HUES48 (cell line): Measurements from ENCODE around the gene SHC3.
A peak's percentile ranks its signal among the peaks of the same experiment; 100 is the strongest.

Source experiments
- H3K27ac ChIP-seq: one replicate; pipeline ENCODE4 v1.7.0; 2013; ENCODE audit warnings: low read depth, low read length, inconsistent platforms
- H3K27me3 ChIP-seq: 2 replicates; pipeline ENCODE4 v1.6.1; 2013; ENCODE audit warnings: mild to moderate bottlenecking, low read length; ENCODE audit not compliant: control insufficient read depth, insufficient read depth
- H3K36me3 ChIP-seq: 2 replicates; pipeline ENCODE4 v1.6.1; 2013; ENCODE audit warnings: low read length; ENCODE audit not compliant: control insufficient read depth, insufficient read depth
- H3K4me1 ChIP-seq: 2 replicates; pipeline ENCODE4 v1.6.1; 2013; ENCODE audit warnings: mild to moderate bottlenecking, low read length; ENCODE audit not compliant: control insufficient read depth, insufficient read depth
- H3K4me3 ChIP-seq: 2 replicates; pipeline ENCODE4 v1.5.1; 2013; ENCODE audit warnings: mild to moderate bottlenecking, low read depth, low read length
- H3K9ac ChIP-seq: 2 replicates; pipeline ENCODE4 v1.6.1; 2013; ENCODE audit warnings: mild to moderate bottlenecking, low read depth, low read length, moderate library complexity
- H3K9me3 ChIP-seq: 2 replicates; pipeline ENCODE4 v1.6.1; 2013; ENCODE audit warnings: low read length; ENCODE audit not compliant: control insufficient read depth, insufficient read depth

SHC3 gene

GRCh38 chr9:89185980-89186379 lies 7.4 kb upstream of the SHC3 start:
- Histone ChIP-seq H3K9me3 (no peaks in the 10 kb centered on the region), H3K27me3 (peaks cover 4% of the 10 kb centered on the region; the same call in 1 of the 2 replicates), H3K9ac (no peak overlapping the region), H3K4me1 (peaks cover 4% of the 10 kb centered on the region), H3K27ac (no peak overlapping the region), H3K36me3 (no peaks in the 10 kb centered on the region), H3K4me3 (no peak overlapping the region)

DNA sequence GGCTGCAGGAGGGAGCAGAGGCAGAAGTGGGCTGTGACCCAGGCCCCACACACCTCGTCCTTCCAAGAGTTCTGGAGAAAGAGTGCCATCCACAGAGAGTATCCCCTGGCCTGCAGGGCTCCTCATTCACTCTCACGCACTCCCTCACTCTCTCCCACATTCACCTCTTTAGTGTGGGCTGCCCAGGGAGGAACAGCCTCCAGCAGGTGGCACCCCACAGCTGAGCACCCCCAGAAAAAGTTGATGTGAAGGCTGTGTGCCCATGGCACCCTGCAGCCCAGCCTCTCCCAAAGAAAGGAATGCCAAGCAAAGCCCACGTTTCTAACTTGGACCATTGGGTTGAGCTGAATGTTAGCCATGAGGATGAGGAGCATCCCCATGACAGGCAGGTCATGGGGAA lies 4.5 kb upstream of the SHC3 start:
- Histone ChIP-seq H3K9ac (no peak overlapping the region), H3K9me3 (no peaks in the 10 kb centered on the region), H3K4me3 (no peak overlapping the region), H3K4me1 (peaks cover 26% of the 10 kb centered on the region), H3K27ac (no peak overlapping the region), H3K27me3 (peaks cover 25% of the 10 kb centered on the region), H3K36me3 (no peaks in the 10 kb centered on the region)

DNA sequence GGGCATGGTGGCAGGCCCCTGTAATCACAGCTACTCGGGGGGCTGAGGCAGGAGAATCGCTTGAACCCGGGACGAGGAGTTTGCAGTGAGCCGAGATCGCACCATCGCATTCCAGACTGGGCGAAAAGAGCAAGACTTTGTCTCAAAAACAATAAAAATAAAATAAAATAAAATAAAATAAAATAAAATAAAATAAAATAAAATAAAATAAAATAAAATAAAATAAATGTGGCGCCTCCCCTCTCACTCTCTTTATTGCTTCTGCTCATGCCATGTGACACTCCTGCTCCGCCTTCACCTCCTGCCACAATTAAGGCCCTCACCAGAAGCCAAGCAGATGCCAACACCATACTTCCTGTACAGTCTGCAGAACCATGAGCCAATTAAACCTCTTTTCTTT lies 3.8 kb upstream of the SHC3 start:
- Histone ChIP-seq H3K4me1 (peaks cover 29% of the 10 kb centered on the region), H3K27me3 (peaks cover 33% of the 10 kb centered on the region), H3K9me3 (no peaks in the 10 kb centered on the region), H3K9ac (no peak overlapping the region), H3K36me3 (no peaks in the 10 kb centered on the region), H3K27ac (no peak overlapping the region), H3K4me3 (no peak overlapping the region)

DNA sequence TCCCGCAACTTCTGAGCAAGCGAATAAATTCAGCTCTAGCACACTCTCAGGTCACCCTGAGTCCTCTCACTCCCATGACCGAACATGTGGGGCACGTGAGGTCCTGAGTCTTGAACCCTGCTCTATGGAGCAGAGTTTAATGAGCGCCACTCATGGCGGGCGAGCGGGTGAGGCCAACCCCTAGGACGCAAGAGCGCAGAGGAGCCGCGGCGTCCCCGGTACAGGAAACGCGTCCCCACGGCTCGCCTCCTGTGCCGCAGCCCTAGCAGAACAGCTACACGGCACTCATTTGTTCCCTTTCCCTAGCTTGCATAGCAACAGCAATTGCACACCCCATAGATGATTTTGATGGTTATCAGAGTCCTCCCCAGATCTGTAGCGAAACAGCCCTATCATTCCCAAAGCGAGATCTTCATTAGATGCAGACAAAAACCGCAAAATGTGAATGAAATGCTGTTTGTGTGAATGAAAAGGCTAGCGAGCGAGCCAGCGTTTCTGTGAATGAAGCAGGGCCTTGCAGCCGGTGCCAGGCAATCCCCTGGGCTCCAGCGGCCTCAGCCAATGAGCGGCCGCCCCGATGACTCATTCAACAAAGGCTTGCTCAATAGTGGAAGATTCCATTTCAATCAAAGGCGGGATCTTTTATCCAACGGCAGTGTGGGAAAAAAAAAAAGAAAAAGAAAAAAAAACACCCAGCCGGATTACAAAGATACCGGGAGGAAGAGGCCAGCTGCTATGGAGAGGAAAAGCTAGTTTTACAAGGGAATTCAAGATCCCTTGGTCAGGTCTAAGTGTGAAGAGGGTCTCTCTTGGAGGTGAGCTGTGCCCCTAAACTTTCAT lies 1.5 kb upstream of the SHC3 start:
- Histone ChIP-seq H3K9ac (peak overlapping the region; percentile 10; the same call in 1 of the 2 replicates), H3K36me3 (no peaks in the 10 kb centered on the region), H3K9me3 (no peaks in the 10 kb centered on the region), H3K4me3 (peak overlapping the region; percentile 61), H3K4me1 (peaks cover 39% of the 10 kb centered on the region), H3K27me3 (peaks cover 51% of the 10 kb centered on the region), H3K27ac (peak overlapping the region; percentile 73)

DNA sequence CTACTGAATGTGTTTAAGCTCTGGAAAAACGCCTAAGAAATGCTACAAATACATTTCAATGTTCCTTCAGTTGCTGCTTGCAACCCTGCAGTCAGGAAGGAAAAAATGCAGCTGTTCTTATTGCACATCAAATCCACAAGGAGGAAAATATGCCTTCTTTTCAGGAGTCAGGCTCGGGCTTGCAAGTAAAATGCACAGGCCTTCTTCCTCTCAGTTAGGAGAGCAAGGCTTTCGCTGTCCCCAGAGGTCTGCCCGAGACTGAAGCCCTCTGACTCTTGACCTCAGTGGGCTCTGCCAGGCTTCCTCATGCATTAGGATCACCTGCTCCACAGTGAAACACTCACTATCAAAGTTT lies 899 bp upstream of the SHC3 start:
- Histone ChIP-seq H3K36me3 (no peaks in the 10 kb centered on the region), H3K9ac (peak overlapping the region; percentile 10; the same call in 1 of the 2 replicates), H3K27me3 (peaks cover 51% of the 10 kb centered on the region), H3K9me3 (no peaks in the 10 kb centered on the region), H3K4me3 (peak overlapping the region; percentile 61), H3K27ac (peak overlapping the region; percentile 73), H3K4me1 (peaks cover 39% of the 10 kb centered on the region)

GRCh38 chr9:89178830-89179539 lies 367 bp upstream of the SHC3 start:
- Histone ChIP-seq H3K36me3 (no peaks in the 10 kb centered on the region), H3K9ac (no peak overlapping the region), H3K27ac (peak overlapping the region; percentile 73), H3K9me3 (no peaks in the 10 kb centered on the region), H3K4me1 (peaks cover 39% of the 10 kb centered on the region), H3K4me3 (peak overlapping the region; percentile 61), H3K27me3 (peaks cover 51% of the 10 kb centered on the region)

DNA sequence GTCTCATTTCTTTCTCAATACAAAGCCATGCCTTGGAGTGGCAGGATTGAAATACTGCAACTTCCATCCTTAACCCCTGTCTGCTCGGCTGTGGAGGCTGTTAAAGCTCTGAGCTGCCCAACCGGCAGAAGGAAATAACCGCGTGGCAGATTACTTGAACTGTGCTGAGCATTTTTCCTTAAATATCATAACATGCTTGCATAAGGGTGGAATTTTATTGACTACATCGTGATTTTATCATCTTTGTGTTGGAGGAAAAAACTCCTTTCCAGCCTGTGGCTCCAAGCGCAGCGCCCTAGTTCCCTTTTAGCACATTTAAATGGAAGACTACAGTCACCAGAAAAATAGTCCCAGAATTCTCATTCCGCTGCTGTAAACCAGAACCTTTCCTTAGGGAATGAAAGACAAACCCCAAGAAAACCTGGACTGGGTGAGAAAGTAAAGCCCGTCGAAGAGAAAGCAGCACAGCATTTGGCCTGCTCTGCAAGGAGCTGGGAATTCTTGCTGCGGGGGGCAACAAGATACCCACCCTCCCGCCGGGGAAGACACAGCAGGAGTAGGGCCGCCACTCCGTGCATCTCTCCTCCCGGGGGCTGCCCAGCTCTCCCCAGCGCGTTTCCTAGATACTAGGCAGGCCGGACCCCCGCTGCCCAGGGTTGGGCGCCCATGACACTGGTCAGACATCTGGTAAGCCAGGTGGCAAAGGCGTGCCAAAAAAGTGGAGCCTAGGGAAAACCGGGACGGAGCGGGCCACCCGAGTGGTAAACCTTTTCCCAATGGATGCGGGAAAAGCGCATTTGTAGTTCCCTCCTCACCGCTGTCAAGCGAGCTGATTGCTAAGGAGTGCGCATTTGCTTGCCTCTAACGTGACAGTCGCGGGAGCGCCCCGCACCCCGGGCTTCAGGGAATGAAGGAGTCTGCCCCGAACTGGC lies 1.3 kb downstream of the SHC3 start:
- peaks cover 39% of the 10 kb centered on the region for H3K4me1 ChIP-seq
- H3K27me3 ChIP-seq, result peaks cover 51% of the 10 kb centered on the region
- H3K9me3 ChIP-seq, result no peaks in the 10 kb centered on the region
- no peak overlapping the region for H3K27ac ChIP-seq
- H3K4me3 ChIP-seq, result peak overlapping the region; percentile 61
- no peaks in the 10 kb centered on the region for H3K36me3 ChIP-seq
- no peak overlapping the region for H3K9ac ChIP-seq

GRCh38 chr9:89175828-89176261 lies 2.8 kb downstream of the SHC3 start:
- H3K27ac ChIP-seq, result no peak overlapping the region
- peaks cover 33% of the 10 kb centered on the region for H3K4me1 ChIP-seq
- no peak overlapping the region for H3K9ac ChIP-seq
- H3K36me3 ChIP-seq, result no peaks in the 10 kb centered on the region
- peaks cover 46% of the 10 kb centered on the region for H3K27me3 ChIP-seq
- H3K9me3 ChIP-seq, result no peaks in the 10 kb centered on the region
- H3K4me3 ChIP-seq, result no peak overlapping the region

GRCh38 chr9:89174291-89174690 lies 4.3 kb downstream of the SHC3 start:
- H3K36me3 ChIP-seq, result no peaks in the 10 kb centered on the region
- H3K27ac ChIP-seq, result no peak overlapping the region
- no peak overlapping the region for H3K9ac ChIP-seq
- peaks cover 37% of the 10 kb centered on the region for H3K27me3 ChIP-seq
- H3K9me3 ChIP-seq, result no peaks in the 10 kb centered on the region
- no peak overlapping the region for H3K4me3 ChIP-seq
- H3K4me1 ChIP-seq, result peaks cover 21% of the 10 kb centered on the region

GRCh38 chr9:89173072-89173471 lies 5.5 kb downstream of the SHC3 start:
- H3K9me3 ChIP-seq, result no peaks in the 10 kb centered on the region
- no peaks in the 10 kb centered on the region for H3K36me3 ChIP-seq
- H3K4me1 ChIP-seq, result peaks cover 13% of the 10 kb centered on the region
- no peak overlapping the region for H3K9ac ChIP-seq
- no peak overlapping the region for H3K4me3 ChIP-seq
- peaks cover 25% of the 10 kb centered on the region for H3K27me3 ChIP-seq
- no peak overlapping the region for H3K27ac ChIP-seq
